ENCODE results near the gene TNIK.

DNA sequence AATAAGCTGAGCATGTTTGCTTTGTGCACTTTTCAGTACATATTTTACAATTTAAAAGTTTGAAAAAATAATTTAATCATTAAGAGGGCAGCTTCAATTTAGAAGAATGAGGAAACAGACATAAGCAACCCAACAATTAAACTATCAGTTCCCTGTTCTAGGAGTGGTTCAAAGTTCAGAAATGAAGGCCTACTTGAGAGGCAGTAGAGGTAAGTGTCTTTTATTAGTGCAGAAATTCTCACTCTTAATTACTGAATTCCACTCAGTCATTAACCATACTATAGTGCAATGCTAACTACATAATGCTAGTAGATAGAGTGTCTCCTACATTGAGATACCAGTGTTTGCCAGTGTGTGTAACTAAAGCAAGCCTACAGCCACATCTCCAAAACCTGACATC lies 73.1 kb downstream of the TNIK start:
- no peak for TF ChIP-seq CTCF (IDR thresholded peaks at IDR 0.05)
- TF ChIP-seq POLR2A (IDR thresholded peaks at IDR 0.05): no peak

All from prostate gland (tissue), 2 donors.